Kidney tubule cell (primary cell): ENCODE data around the gene XIRP2.
A peak's percentile ranks its signal among the peaks of the same experiment; 100 is the strongest.
"Not testable (repeated sequence)": the region's sequence is repeated elsewhere in the genome, so short reads cannot be mapped to it uniquely, and the experiment has no call there.

Experiments used
- DNase-seq: peaks from one replicate; pipeline ENCODE4 v3.0.0-alpha.2; 2018; ENCODE audit warnings: low spot score

Gene XIRP2

GRCh38 chr2:167052825-167053224 is 164.5 kb downstream of the XIRP2 start:
- DNase-seq = peak; percentile 31

- DNase-seq = no peak
Measured at GRCh38 chr2:167054881-167055280, 166.6 kb downstream of the XIRP2 start.

GRCh38 chr2:167057446-167057845 is 169.2 kb downstream of the XIRP2 start:
- DNase-seq = no peak

- DNase-seq = no peak
Measured at GRCh38 chr2:167059173-167059572, 170.9 kb downstream of the XIRP2 start.

DNA sequence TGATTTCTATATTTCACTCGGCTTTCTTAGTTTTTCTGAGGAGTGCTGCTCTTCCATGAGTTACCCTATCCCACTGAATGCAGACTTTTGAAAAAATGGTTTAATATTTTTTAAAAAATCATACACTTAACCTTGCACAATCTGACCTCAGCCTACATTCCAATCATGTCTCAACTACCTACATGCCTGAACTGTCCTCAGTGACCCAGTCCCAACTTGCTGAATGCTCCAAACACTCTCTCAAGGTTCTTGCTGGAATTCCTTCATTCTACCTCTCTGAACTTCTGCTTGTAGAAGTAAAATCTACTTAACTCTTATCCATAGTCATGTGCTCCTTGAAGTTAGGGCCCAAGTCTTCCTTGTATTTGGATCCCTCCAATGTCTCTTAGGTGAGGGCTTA is 181.6 kb downstream of the XIRP2 start:
- no peak for DNase-seq

- DNase-seq = not testable (repeated sequence)
Measured at GRCh38 chr2:167075708-167076107, 187.4 kb downstream of the XIRP2 start.

GRCh38 chr2:167098931-167099330 is 210.7 kb downstream of the XIRP2 start:
- not testable (repeated sequence) for DNase-seq

GRCh38 chr2:167100506-167100905 is 212.2 kb downstream of the XIRP2 start:
- no peak for DNase-seq

- DNase-seq = no peak
Measured at GRCh38 chr2:167103028-167103756, 214.9 kb downstream of the XIRP2 start.

DNA sequence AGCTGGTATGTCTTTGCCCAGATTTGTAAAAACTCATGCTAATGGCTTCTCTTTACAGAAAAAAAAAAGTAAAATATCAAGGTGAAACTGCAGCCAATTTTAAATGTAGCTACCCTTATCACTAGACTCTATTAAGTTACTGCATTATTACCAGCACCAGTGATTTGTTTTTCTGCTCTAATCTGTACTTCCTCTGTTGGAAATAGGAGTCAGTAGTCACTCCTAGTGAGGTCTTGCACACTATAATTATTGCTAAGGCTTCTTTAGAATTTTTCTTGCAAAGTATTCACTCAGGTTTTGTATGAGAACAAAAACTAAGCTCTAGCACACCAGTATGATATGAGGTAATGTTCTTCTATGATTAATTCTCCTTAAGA is 215.5 kb downstream of the XIRP2 start:
- DNase-seq = no peak

GRCh38 chr2:167104691-167105090 is 216.4 kb downstream of the XIRP2 start:
- DNase-seq = no peak

DNA sequence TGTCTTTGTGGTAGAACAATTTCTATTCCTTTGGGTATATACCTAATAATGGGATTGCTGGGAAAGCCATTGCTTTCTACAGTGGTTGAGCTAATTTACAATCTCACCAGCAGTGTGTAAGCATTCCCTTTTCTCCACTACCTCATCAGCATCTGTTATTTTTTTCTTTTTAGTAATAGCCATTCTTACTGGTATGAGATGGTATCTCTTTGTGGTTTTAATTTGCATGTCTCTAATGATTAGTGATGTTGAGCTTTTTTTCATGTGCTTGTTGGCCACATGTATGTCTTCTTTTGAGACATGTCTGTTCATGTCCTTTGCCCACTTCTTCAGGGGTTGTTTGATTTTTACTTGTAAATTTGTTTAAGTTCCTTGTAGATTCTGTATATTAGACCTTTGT is 221.4 kb downstream of the XIRP2 start:
- DNase-seq = not testable (repeated sequence)

- DNase-seq = no peak
Measured at GRCh38 chr2:167110345-167110744, 222.1 kb downstream of the XIRP2 start.

- DNase-seq = no peak
Measured at GRCh38 chr2:167114018-167114417, 225.7 kb downstream of the XIRP2 start.

DNA sequence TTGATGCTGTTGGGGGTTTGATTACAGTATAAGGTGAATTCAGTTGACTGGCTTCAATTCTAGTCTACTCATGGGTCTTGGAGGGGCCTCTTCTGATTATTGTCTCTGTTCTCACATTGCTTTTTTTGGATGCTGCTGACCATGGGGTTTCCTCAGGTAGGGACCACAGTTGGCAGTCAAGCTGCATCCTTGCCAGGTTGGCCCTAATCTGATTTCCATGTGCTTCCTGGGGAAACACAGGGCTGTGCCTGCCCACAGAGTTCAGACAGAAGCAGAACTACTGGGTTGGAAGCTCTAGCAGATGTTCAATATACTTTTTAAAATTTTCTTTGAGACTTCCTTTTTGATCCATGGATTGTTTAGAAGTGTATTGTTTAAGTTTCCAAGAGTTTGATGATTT is 227.3 kb downstream of the XIRP2 start:
- DNase-seq = no peak

- DNase-seq = no peak
Measured at GRCh38 chr2:167122389-167122788, 234.1 kb downstream of the XIRP2 start.

DNA sequence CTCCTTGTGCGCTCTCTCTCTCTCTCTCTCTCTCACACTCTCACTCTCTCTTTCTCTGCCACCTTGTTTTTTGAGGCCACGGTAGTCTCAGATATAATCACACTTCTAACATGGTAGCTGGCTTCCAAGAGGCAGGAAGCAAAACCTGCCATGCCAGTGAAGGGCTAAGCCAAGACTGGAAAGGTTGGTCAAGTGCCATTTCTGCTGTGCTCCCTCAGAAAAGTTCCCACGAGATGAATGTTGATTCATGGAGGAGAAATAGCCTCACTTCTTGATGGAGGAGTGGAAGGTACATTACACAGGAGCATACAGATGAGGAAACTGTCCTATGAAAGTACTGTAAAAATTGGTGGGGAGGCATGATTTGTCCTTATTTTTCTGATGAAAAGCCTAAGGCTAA is 237.9 kb downstream of the XIRP2 start:
- DNase-seq = no peak

DNA sequence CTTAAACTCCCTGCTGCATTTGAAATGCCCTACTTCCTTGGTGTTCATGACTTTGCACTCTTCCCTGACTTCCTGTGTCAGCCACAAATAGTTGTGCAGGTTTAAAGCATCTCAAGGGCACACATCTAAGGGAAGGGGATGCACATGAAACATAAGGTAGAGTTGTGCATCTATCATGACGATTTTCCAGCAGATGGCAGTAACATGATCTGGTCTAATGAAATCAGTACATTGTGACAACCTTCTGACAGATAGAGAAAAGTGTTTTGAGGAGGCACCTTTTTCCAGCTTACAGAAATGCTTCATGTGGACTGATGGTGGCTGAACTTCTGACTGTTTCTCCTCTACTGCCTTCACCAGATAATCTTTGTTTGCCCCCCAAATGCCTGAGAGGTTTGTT is 238.9 kb downstream of the XIRP2 start:
- peak; percentile 50 for DNase-seq

- no peak for DNase-seq
Measured at GRCh38 chr2:167128130-167128529, 239.8 kb downstream of the XIRP2 start.

DNA sequence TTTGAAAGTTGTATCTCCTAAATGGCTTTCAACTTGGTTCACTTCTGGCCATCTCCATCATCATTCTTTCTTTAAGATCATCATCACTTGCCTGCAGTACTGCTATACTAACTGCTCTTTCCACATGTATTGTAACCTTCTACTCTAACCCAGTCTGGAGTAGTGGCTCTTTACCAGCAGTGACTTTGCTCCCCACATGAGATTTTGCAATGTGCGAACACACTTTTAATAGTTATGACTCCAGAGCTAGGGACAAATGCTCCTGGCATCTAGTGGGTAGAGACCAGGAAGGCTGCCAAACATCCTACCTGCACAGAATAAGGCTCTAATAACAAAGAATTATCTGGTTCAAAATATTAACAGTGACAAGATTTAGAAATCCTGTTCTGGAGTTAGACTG is 243.8 kb downstream of the XIRP2 start:
- DNase-seq = no peak

GRCh38 chr2:167132906-167133555 is 244.8 kb downstream of the XIRP2 start:
- DNase-seq = no peak

DNA sequence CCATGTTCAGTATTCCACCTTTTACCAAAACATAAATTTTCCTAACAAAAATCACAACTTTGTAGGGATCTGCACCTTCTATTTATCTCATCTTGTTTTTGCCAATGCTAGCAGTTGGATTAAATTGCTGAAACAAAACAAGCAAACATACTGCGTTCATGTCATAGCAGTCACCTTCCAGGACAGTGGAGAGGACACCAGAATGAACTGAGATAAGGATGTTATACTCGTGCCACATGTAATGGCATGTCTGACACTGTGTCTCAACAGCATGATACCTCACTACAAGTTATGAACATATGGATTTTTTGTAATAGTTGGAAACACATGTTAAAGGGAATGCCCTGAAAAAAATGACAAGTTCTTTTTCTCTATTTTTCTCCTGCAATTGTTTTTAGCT is 245.3 kb downstream of the XIRP2 start:
- no peak for DNase-seq

- DNase-seq = peak; percentile 33
Measured at GRCh38 chr2:167134381-167135072, 246.2 kb downstream of the XIRP2 start.
